ENCODE results near the gene TSPAN6. TPM values are rescaled to one million over a fixed set of nuclear protein-coding genes. Genes with fewer than 3 reads are reported as not detected.

TSPAN6 gene
- total RNA-seq, 1 experiment from 2014 or later = 40.2 TPM

GRCh38 chrX:100625985-100626491, 10.6 kb downstream of the TSPAN6 start:
- intact Hi-C loops (cut with micrococcal nuclease; ENCODE audit: unreplicated experiment) = no loop called here
- ChIA-PET CTCF (no interaction called here), POLR2A (ENCODE audit: low non-redundant PET) (no interaction called here)
- no peak for DNase-seq (ENCODE audit: low spot score)
- Histone ChIP-seq H3K36me3 (ENCODE audit: insufficient read depth, low read length, poor library complexity, severe bottlenecking) (no peaks in the 10 kb centered on the region), H3K27me3 (replicated peaks; ENCODE audit: insufficient read depth, low read depth, low read length, poor library complexity) (no peaks in the 10 kb centered on the region), H3K27ac (ENCODE audit: low read depth, low read length, poor library complexity, severe bottlenecking) (no peak overlapping the region), H3K9me3 (ENCODE audit: low read depth, low read length, poor library complexity, severe bottlenecking) (no peaks in the 10 kb centered on the region), H3K4me1 (ENCODE audit: insufficient read depth, low read length, poor library complexity, severe bottlenecking) (no peaks in the 10 kb centered on the region), H3K4me3 (ENCODE audit: low read depth, low read length, poor library complexity, severe bottlenecking) (no peak overlapping the region)
- no TSS peak for BruUV-seq (replicated peaks)
- TF ChIP-seq EZH2 (IDR thresholded peaks at IDR 0.05; ENCODE audit: borderline replicate concordance, low read depth, low read length, poor library complexity, severe bottlenecking) = no peak
- TF ChIP-seq, protein P1, sequence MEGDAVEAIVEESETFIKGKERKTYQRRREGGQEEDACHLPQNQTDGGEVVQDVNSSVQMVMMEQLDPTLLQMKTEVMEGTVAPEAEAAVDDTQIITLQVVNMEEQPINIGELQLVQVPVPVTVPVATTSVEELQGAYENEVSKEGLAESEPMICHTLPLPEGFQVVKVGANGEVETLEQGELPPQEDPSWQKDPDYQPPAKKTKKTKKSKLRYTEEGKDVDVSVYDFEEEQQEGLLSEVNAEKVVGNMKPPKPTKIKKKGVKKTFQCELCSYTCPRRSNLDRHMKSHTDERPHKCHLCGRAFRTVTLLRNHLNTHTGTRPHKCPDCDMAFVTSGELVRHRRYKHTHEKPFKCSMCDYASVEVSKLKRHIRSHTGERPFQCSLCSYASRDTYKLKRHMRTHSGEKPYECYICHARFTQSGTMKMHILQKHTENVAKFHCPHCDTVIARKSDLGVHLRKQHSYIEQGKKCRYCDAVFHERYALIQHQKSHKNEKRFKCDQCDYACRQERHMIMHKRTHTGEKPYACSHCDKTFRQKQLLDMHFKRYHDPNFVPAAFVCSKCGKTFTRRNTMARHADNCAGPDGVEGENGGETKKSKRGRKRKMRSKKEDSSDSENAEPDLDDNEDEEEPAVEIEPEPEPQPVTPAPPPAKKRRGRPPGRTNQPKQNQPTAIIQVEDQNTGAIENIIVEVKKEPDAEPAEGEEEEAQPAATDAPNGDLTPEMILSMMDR (conservative IDR thresholded peaks at IDR 0.05; ENCODE audit: low read depth, low read length) = no peak

DNA sequence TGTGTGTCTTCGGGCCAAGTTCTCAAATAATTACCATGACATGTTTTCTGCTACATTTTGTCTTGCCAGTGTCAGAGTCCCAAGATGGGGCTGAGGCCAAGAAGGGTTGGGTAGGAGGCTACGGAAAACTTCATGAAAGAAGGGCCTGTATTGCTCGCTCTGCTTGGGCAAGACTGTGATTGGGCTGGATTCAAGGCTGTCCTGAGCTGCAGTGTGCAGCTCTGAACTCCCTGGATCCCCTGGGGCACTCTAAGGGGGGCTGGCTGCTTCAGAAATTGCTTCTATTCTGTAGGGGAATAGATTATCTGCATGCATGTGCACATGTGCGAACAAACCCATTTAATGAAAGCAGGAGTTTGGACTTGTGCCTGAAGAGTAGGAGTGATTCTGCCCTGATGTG, 13.6 kb downstream of the TSPAN6 start:
- POLR2A ChIA-PET (ENCODE audit: low non-redundant PET) = interaction anchor here (0.5 kb wide), 1 partner anchor 9 kb away, joined by 4 read pairs; no protein-coding TSS in a partner anchor
- no peaks in the 10 kb centered on the region for H3K36me3 ChIP-seq (ENCODE audit: insufficient read depth, low read length, poor library complexity, severe bottlenecking)
- intact Hi-C loops (cut with micrococcal nuclease; ENCODE audit: unreplicated experiment) = no loop called here

DNA sequence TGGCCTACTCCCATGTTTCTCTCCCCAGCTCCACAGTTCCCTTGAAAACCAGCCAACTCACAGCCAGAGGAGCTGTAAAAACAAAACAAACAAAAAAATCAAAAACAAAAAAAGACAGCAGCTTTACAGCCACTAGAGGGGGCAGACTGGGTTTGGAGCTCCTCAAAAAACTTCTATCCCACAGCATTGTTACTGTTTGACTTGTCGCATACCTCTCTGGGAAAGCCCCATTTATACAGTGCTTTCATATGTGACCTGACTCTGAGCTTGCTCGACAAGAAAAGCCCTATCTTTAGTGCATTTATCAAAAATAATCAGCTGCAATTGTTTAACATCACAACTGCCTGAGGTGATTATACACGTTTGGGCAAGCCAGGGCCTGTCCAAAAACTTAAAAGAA, 21.6 kb downstream of the TSPAN6 start:
- Histone ChIP-seq H3K9me3 (ENCODE audit: low read depth, low read length, poor library complexity, severe bottlenecking) (no peaks in the 10 kb centered on the region), H3K4me1 (ENCODE audit: insufficient read depth, low read length, poor library complexity, severe bottlenecking) (no peaks in the 10 kb centered on the region), H3K36me3 (ENCODE audit: insufficient read depth, low read length, poor library complexity, severe bottlenecking) (no peaks in the 10 kb centered on the region), H3K27ac (ENCODE audit: low read depth, low read length, poor library complexity, severe bottlenecking) (no peak overlapping the region), H3K4me3 (ENCODE audit: low read depth, low read length, poor library complexity, severe bottlenecking) (no peak overlapping the region), H3K27me3 (replicated peaks; ENCODE audit: insufficient read depth, low read depth, low read length, poor library complexity) (no peaks in the 10 kb centered on the region)
- intact Hi-C loops (cut with micrococcal nuclease; ENCODE audit: unreplicated experiment) = no loop called here
- ChIA-PET POLR2A (ENCODE audit: low non-redundant PET) (interaction anchor here (0.6 kb wide), 1 partner anchor 33 kb away, joined by 3 read pairs; no protein-coding TSS in a partner anchor), CTCF (interaction anchor here (0.7 kb wide), 1 partner anchor 154 kb away, joined by 5 read pairs; no protein-coding TSS in a partner anchor)
- DNase-seq (ENCODE audit: low spot score) = peak; percentile 72
- BruUV-seq (replicated peaks) = no TSS peak
- no peak for TF ChIP-seq EZH2 (IDR thresholded peaks at IDR 0.05; ENCODE audit: borderline replicate concordance, low read depth, low read length, poor library complexity, severe bottlenecking)
- TF ChIP-seq, protein P1 (conservative IDR thresholded peaks at IDR 0.05; ENCODE audit: low read depth, low read length) = peak; percentile 66

More for the DNA sequence above, 13.6 kb downstream of the TSPAN6 start:
- Histone ChIP-seq H3K9me3 (ENCODE audit: low read depth, low read length, poor library complexity, severe bottlenecking) (no peaks in the 10 kb centered on the region), H3K27me3 (replicated peaks; ENCODE audit: insufficient read depth, low read depth, low read length, poor library complexity) (no peaks in the 10 kb centered on the region), H3K4me1 (ENCODE audit: insufficient read depth, low read length, poor library complexity, severe bottlenecking) (no peaks in the 10 kb centered on the region), H3K4me3 (ENCODE audit: low read depth, low read length, poor library complexity, severe bottlenecking) (no peak overlapping the region), H3K27ac (ENCODE audit: low read depth, low read length, poor library complexity, severe bottlenecking) (no peak overlapping the region)
- BruUV-seq (replicated peaks) = no TSS peak
- no peak for DNase-seq (ENCODE audit: low spot score)
- TF ChIP-seq, protein P1 (conservative IDR thresholded peaks at IDR 0.05; ENCODE audit: low read depth, low read length) = no peak
- TF ChIP-seq EZH2 (IDR thresholded peaks at IDR 0.05; ENCODE audit: borderline replicate concordance, low read depth, low read length, poor library complexity, severe bottlenecking) = no peak
- CTCF ChIA-PET = no interaction called here

All from A673 (cell line).